Tibial nerve (tissue), 4 donors: Measurements from ENCODE around the gene USP34.

Source experiments
- EP300 ChIP-seq, 2 donors: sonication (generic); formaldehyde crosslinking; IDR thresholded peaks; one replicate each; pipeline ENCODE4 v1.6.1; 2017; ENCODE audit warnings: antibody characterized with exemption in 2 of 2, mild to moderate bottlenecking in 1 of 2
- TF ChIP-seq, protein P1 (sequence below), 5 experiments: fragments of 200-600 bp in 3 of 5; fragments of 450-650 bp in 2 of 5; sonication (generic) in 3 of 5; IDR thresholded peaks; one replicate each; pipeline ENCODE4 v1.5.1; 2016 to 2019; ENCODE audit warnings: antibody characterized with exemption in 5 of 5, mild to moderate bottlenecking in 3 of 5, moderate library complexity in 2 of 5

DNA sequence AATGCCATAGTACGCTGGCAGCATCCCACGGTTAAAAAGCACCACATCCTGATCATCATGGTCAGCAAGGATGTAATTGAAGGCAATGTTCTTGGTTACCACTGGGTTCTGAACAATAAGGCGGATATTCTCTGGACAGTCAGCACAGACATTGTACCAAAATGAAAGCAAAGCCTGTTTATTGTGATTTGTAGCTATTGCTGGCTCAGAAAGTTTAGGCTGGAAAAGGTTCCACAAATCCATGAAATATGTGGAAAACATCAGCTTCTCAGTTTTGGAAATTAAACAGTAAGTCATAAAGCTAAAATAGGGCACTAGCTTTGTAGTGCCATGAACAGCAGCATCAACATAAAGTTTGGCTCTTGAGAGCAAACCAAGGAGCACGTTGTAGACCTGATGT is 256.7 kb downstream of the USP34 start:
- TF ChIP-seq, protein P1, sequence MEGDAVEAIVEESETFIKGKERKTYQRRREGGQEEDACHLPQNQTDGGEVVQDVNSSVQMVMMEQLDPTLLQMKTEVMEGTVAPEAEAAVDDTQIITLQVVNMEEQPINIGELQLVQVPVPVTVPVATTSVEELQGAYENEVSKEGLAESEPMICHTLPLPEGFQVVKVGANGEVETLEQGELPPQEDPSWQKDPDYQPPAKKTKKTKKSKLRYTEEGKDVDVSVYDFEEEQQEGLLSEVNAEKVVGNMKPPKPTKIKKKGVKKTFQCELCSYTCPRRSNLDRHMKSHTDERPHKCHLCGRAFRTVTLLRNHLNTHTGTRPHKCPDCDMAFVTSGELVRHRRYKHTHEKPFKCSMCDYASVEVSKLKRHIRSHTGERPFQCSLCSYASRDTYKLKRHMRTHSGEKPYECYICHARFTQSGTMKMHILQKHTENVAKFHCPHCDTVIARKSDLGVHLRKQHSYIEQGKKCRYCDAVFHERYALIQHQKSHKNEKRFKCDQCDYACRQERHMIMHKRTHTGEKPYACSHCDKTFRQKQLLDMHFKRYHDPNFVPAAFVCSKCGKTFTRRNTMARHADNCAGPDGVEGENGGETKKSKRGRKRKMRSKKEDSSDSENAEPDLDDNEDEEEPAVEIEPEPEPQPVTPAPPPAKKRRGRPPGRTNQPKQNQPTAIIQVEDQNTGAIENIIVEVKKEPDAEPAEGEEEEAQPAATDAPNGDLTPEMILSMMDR (IDR thresholded peaks at IDR 0.05), result no peak
- no peak for TF ChIP-seq EP300 (IDR thresholded peaks at IDR 0.05)
